Lung (tissue), 12 donors: ENCODE data around the gene HOXA9. TPM values are rescaled to one million over a fixed set of nuclear protein-coding genes. Genes with fewer than 3 reads are reported as not detected.

Source experiments
- ATAC-seq: fragments of 200-7000 bp; cut with Tn5 transposase; one replicate; pipeline ENCODE4 v1.9.1; 2020; ENCODE audit warnings: moderate number of reproducible peaks; ENCODE audit not compliant: insufficient read depth, low FRiP score
- DNase-seq, 3 donors: peaks; one replicate each; pipeline ENCODE4 v3.0.0-alpha.2; 2013 to 2017
- H3K27ac ChIP-seq, 2 donors: one replicate each; pipeline ENCODE4 v1.5.1; 2013; ENCODE audit warnings: mild to moderate bottlenecking in 2 of 2, moderate library complexity in 2 of 2, control low read depth in 1 of 2, inconsistent platforms in 1 of 2, low read depth in 1 of 2, low read length in 1 of 2
- H3K27me3 ChIP-seq, 3 donors: one replicate each; pipeline ENCODE4 v1.5.1; 2013; ENCODE audit warnings: low read length in 2 of 3; ENCODE audit not compliant: control insufficient read depth in 3 of 3, insufficient read depth in 3 of 3
- H3K36me3 ChIP-seq, 4 donors: one replicate each; pipeline ENCODE4 v1.5.1; 2013; ENCODE audit warnings: low read length in 4 of 4, mild to moderate bottlenecking in 1 of 4, moderate library complexity in 1 of 4; ENCODE audit not compliant: control insufficient read depth in 4 of 4, insufficient read depth in 4 of 4
- H3K4me1 ChIP-seq, 5 donors: one replicate each; pipeline ENCODE4 v1.5.1; 2013; ENCODE audit warnings: low read length in 5 of 5, mild to moderate bottlenecking in 2 of 5, moderate library complexity in 1 of 5; ENCODE audit not compliant: control insufficient read depth in 5 of 5, insufficient read depth in 5 of 5
- H3K4me3 ChIP-seq: one replicate; pipeline ENCODE4 v1.5.1; 2013; ENCODE audit warnings: mild to moderate bottlenecking, control low read depth, moderate library complexity
- H3K9ac ChIP-seq, 2 donors: one replicate each; pipeline ENCODE4 v1.5.1; 2013; ENCODE audit warnings: low read length in 2 of 2, control low read depth in 1 of 2; ENCODE audit not compliant: insufficient read depth in 1 of 2
- H3K9me3 ChIP-seq, 4 donors: one replicate each; pipeline ENCODE4 v1.5.1; 2013; ENCODE audit warnings: low read length in 3 of 4, mild to moderate bottlenecking in 1 of 4, moderate library complexity in 1 of 4; ENCODE audit not compliant: control insufficient read depth in 4 of 4, insufficient read depth in 3 of 4
- CTCF ChIP-seq: IDR thresholded peaks from 2 replicates; pipeline ENCODE4 v1.5.1; 2012; ENCODE audit warnings: mild to moderate bottlenecking; ENCODE audit errors: control extremely low read depth, extremely low read depth
- WGBS, 2 donors: extraction: QIAGEN DNeasy Blood & Tissue Kit; methylation state at CpG; one replicate each; pipeline ENCODE4 v1.1.7; 2013; 5-methylcytosine and 5-hydroxymethylcytosine counted together
- polyA plus RNA-seq, 2 donors: library from polyadenylated mRNA; stranded (reverse); fragments of 200-250 nt; gene quantifications; one replicate each; pipeline ENCODE4 v1.2.1, GENCODE V29; 2013
- total RNA-seq, 2 donors: library from RNA; depleted of rRNA in 1 of 2; stranded (reverse); fragments of >200 nt in 1 of 2; gene quantifications; one replicate each; pipeline ENCODE4 v1.2.1, GENCODE V29; 2014 to 2021
- donor health status: control.
- donor health status: control.
- donor health status: Bipolar disorder and iron deficiency.
- donor health status: healthy.
- donor health status: DM: yes; HTN: yes; CAD: no.

The HOXA9 gene
- total and polyA plus RNA-seq, 4 donors: 0.11 to 0.85 (median 0.43) TPM

GRCh38 chr7:27175626-27176523, 10.5 kb upstream of the HOXA9 start:
- DNase-seq: peak in 1 of 3 donors; percentile 12
- no peak for TF ChIP-seq CTCF
- H3K9ac ChIP-seq: no peak overlapping the region
- WGBS, 2 donors: 64 to 75% methylated on average over 40 of the region's 40 CpGs
- peaks cover 0 to 25% (median 8%) of the 10 kb centered on the region in 5 donors for H3K4me1 ChIP-seq
- H3K27ac ChIP-seq: no peak overlapping the region
- peaks cover 0 to 20% (median 0%) of the 10 kb centered on the region in 4 donors for H3K9me3 ChIP-seq
- peaks cover 23 to 92% (median 78%) of the 10 kb centered on the region in 3 donors for H3K27me3 ChIP-seq
- no peak for ATAC-seq
- H3K36me3 ChIP-seq: no peaks in the 10 kb centered on the region
- H3K4me3 ChIP-seq: no peak overlapping the region

GRCh38 chr7:27174874-27175625, 9.7 kb upstream of the HOXA9 start:
- H3K27ac ChIP-seq: no peak overlapping the region
- ATAC-seq (no peak), DNase-seq (peak in 1 of 3 donors; percentile 13)
- H3K27me3 ChIP-seq: peaks cover 27 to 92% (median 79%) of the 10 kb centered on the region in 3 donors
- H3K4me3 ChIP-seq: no peak overlapping the region
- peaks cover 0 to 20% (median 0%) of the 10 kb centered on the region in 4 donors for H3K9me3 ChIP-seq
- peaks cover 0 to 25% (median 7%) of the 10 kb centered on the region in 5 donors for H3K4me1 ChIP-seq
- H3K36me3 ChIP-seq: no peaks in the 10 kb centered on the region
- no peak for TF ChIP-seq CTCF
- H3K9ac ChIP-seq: no peak overlapping the region
- WGBS, 2 donors: 60 to 80% methylated on average over 12 of the region's 12 CpGs

- peak in 1 of 3 donors; percentile 19 for DNase-seq
- peaks cover 29 to 91% (median 79%) of the 10 kb centered on the region in 3 donors for H3K27me3 ChIP-seq
- no peak for TF ChIP-seq CTCF
- 4 to 8% methylated on average over 74 to 82 of the region's 82 CpGs for WGBS, 2 donors
- peak within 1 kb of the TSS; percentile 38 for H3K4me3 ChIP-seq
- no peak for ATAC-seq
- no peak within 1 kb of the TSS for H3K9ac ChIP-seq
- H3K4me1 ChIP-seq: peaks cover 0 to 24% (median 7%) of the 10 kb centered on the region in 5 donors
- no peak within 1 kb of the TSS for H3K27ac ChIP-seq
- H3K9me3 ChIP-seq: peaks cover 0 to 17% (median 0%) of the 10 kb centered on the region in 4 donors
- no peaks in the 10 kb centered on the region for H3K36me3 ChIP-seq
These were observed 8.9 kb upstream of the HOXA9 start, which contains the start of gene HOXA10 for GRCh38 chr7:27173956-27174873. Gene HOXA10, minus strand, starts transcription at chr7:27174320. Its CDS starts 14 bp downstream, at chr7:27174306.
